HEK293T (cell line): Measurements from ENCODE around the gene CD53.
"Not testable (repeated sequence)": the region's sequence is repeated elsewhere in the genome, so short reads cannot be mapped to it uniquely, and the experiment has no call there.

Experiments
- CTCF ChIA-PET: fragments of 350-600 bp; formaldehyde crosslinking; extraction: SDS; loops from one replicate; lab custom pipeline; 2021; ENCODE audit warnings: antibody characterized with exemption, inconsistent platforms; lab: Yijun Ruan, JAX
- POLR2A ChIA-PET: fragments of 350-600 bp; formaldehyde crosslinking; extraction: SDS; loops from one replicate; lab custom pipeline; 2020; ENCODE audit warnings: antibody characterized with exemption, inconsistent platforms; lab: Yijun Ruan, JAX
- DNase-seq: peaks from one replicate; pipeline ENCODE4 v3.0.0; 2012; ENCODE audit warnings: mixed read lengths; ENCODE audit errors: extremely low spot score
- ARNT ChIP-seq: fragments of 450-650 bp; IDR thresholded peaks from 2 replicates; pipeline ENCODE4 v1.6.1; 2017; ENCODE audit warnings: mild to moderate bottlenecking
- BHLHE40 ChIP-seq: fragments of 450-650 bp; IDR thresholded peaks from 2 replicates; pipeline ENCODE4 v1.6.1; 2016; ENCODE audit warnings: mild to moderate bottlenecking, moderate library complexity, borderline replicate concordance
- CTBP1 ChIP-seq: fragments of 450-650 bp; IDR thresholded peaks from 2 replicates; pipeline ENCODE4 v1.6.1; 2016; ENCODE audit warnings: borderline replicate concordance
- ELF4 ChIP-seq: fragments of 450-650 bp; IDR thresholded peaks from 2 replicates; pipeline ENCODE4 v1.6.1; 2017; ENCODE audit warnings: antibody characterized with exemption
- FOXA1 ChIP-seq: fragments of 450-650 bp; IDR thresholded peaks from 2 replicates; pipeline ENCODE4 v1.6.1; 2016; ENCODE audit warnings: mild to moderate bottlenecking
- FOXK2 ChIP-seq: fragments of 450-650 bp; IDR thresholded peaks from 2 replicates; pipeline ENCODE4 v1.6.1; 2016; ENCODE audit warnings: mild to moderate bottlenecking
- FOXM1 ChIP-seq: fragments of 450-650 bp; IDR thresholded peaks from 2 replicates; pipeline ENCODE4 v1.6.1; 2017; ENCODE audit warnings: mild to moderate bottlenecking, borderline replicate concordance
- HDGF ChIP-seq: fragments of 450-650 bp; IDR thresholded peaks from 2 replicates; pipeline ENCODE4 v1.6.1; 2017; ENCODE audit warnings: antibody characterized with exemption, borderline replicate concordance
- L3MBTL2 ChIP-seq: fragments of 450-650 bp; conservative IDR thresholded peaks from 2 replicates; pipeline ENCODE4 v1.6.1; 2016; ENCODE audit warnings: mild to moderate bottlenecking
- LEF1 ChIP-seq: fragments of 450-650 bp; IDR thresholded peaks from 2 replicates; pipeline ENCODE4 v1.6.1; 2017; ENCODE audit warnings: mild to moderate bottlenecking, borderline replicate concordance
- NFRKB ChIP-seq: fragments of 450-650 bp; IDR thresholded peaks from 2 replicates; pipeline ENCODE4 v1.6.1; 2016; ENCODE audit warnings: mild to moderate bottlenecking, moderate library complexity
- SP1 ChIP-seq: fragments of 450-650 bp; IDR thresholded peaks from 2 replicates; pipeline ENCODE4 v1.6.1; 2017
- SUZ12 ChIP-seq: fragments of 450-650 bp; IDR thresholded peaks from 2 replicates; pipeline ENCODE4 v1.6.1; 2016; ENCODE audit warnings: mild to moderate bottlenecking
- TARDBP ChIP-seq: fragments of 450-650 bp; IDR thresholded peaks from 2 replicates; pipeline ENCODE4 v1.6.1; 2016
- ZNF384 ChIP-seq: fragments of 450-650 bp; IDR thresholded peaks from 2 replicates; pipeline ENCODE4 v1.6.1; 2016
- TF ChIP-seq, protein P1 (sequence below): fragments of 450-650 bp; IDR thresholded peaks from 2 replicates; pipeline ENCODE4 v1.6.1; 2016

Gene CD53

DNA sequence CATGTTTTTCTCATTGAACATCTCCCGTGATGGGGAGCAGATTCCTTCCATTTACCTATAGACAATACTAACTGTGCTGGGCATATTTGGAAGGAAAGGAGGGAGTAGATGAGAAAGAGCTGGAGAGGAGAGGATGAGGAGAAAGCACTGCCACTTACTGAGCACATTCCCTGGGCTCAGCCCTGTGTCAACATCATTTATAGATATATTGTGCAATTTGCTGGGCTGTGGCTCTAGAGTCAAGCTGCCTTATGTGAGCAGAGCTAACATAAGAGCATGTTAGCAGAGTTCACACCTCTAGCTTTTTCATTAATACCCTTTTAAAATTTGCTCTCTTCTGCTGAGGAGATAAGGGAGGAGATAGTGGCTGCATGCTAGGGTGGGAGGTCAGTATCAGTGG is 22.3 kb upstream of the CD53 start:
- TF ChIP-seq FOXA1 (no peak), ELF4 (no peak), ARNT (no peak), HDGF (no peak), FOXM1 (no peak), NFRKB (no peak), SUZ12 (no peak), SP1 (no peak), L3MBTL2 (no peak), TARDBP (no peak), ZNF384 (no peak), CTBP1 (no peak), LEF1 (no peak), FOXK2 (no peak), BHLHE40 (no peak)
- TF ChIP-seq, protein P1, sequence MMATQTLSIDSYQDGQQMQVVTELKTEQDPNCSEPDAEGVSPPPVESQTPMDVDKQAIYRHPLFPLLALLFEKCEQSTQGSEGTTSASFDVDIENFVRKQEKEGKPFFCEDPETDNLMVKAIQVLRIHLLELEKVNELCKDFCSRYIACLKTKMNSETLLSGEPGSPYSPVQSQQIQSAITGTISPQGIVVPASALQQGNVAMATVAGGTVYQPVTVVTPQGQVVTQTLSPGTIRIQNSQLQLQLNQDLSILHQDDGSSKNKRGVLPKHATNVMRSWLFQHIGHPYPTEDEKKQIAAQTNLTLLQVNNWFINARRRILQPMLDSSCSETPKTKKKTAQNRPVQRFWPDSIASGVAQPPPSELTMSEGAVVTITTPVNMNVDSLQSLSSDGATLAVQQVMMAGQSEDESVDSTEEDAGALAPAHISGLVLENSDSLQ = no peak
- DNase-seq = no peak
- ChIA-PET POLR2A (no interaction called here), CTCF (no interaction called here)

DNA sequence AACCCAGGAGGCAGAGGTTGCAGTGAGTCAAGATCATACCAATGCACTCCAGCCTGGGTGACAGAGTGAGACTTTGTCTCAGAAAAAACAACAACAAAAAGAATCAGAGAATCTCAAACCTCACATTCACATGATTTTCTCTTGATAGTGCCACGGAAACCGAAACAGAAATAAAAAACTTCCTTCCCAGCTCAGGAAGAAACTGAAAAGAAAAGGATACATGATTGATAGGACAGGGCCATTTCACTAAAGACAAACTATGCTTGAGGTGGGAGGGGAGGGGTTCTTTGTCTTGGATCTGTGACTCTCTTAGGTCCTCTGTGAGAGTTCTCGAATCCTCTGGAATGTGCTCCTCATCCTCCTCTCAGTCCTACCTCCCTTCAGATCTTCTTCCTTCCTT is 19.8 kb upstream of the CD53 start:
- DNase-seq = no peak
- CTCF ChIA-PET = no interaction called here
- POLR2A ChIA-PET = no interaction called here
- TF ChIP-seq L3MBTL2 (no peak), ELF4 (no peak), TARDBP (no peak), FOXK2 (no peak), ZNF384 (no peak), SP1 (no peak), BHLHE40 (no peak), LEF1 (no peak)
- TF ChIP-seq, protein P1 = no peak

DNA sequence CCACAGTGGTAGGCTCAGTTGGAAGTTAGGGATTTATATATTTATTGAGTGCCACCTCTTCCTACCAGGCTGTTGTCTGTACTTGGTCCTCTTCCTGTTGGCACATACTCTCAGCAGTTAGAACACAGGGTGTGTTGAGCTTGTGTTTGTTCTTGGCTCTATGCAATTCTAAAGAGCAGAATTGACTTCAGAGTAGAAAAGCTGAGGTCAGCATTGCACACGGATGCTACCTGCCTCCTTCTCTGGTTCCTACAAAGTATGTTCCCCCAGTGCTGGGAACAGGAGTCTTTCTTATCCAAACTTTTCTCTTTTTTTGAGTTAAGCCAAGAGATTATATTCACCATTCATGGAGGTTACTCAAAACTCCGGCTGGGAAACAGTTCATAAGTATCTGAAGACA is 16.5 kb upstream of the CD53 start:
- TF ChIP-seq FOXM1 (no peak), NFRKB (no peak), L3MBTL2 (no peak)
- DNase-seq = no peak

DNA sequence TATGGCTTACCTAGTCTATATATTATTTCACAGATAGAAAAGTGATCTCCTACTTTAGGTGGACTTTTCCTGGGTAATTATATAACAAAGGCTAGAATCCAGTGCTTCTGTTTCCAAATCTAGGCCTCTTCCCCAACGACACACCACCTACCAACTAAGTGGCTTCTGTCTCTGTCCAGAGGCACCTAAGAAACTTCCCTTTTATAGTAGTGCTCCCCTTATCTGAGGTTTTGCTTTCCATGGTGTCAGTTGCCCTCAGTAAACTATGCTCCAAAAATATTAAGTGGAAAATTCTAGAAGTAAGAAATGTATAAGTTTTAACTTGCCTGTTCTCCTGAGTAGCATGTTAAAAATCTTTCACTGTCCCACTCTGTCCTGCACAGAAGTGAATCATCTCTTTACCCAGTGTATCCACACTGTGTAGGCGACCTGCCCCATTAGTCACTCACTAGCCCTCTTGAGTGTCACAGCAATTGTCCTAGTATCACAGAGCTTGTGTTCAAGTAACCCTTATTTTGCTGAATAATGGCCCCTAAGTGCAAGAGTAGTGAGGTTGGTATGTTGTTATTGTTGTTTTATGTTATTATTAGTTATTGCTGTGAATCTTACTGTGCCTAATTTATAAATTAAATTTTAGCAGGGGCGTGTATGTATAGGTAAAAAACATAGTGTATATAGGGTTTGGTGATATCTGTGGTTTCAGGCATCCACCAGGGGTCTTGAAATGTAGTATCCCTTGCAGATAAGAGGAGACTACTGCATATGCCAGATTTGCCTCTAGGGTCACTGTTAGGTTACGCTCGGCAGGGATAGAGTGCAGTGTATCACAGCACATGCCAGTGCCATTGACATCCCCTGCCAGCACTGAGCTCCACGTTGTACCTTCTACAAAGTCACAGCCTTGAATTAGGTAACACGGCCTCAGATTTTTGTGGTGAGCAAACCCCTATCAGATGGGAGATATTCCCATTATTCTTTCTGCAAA is 14.7 kb upstream of the CD53 start:
- POLR2A ChIA-PET = no interaction called here
- DNase-seq = no peak
- CTCF ChIA-PET = no interaction called here
- TF ChIP-seq SP1 (no peak), BHLHE40 (no peak), L3MBTL2 (no peak), LEF1 (no peak), TARDBP (no peak), FOXM1 (no peak), ARNT (no peak), CTBP1 (no peak), HDGF (no peak), FOXA1 (no peak), SUZ12 (no peak), NFRKB (no peak), ELF4 (no peak), ZNF384 (no peak)
- TF ChIP-seq, protein P1 = no peak

More for the DNA sequence above, 16.5 kb upstream of the CD53 start:
- ChIA-PET POLR2A (no interaction called here), CTCF (no interaction called here)

DNA sequence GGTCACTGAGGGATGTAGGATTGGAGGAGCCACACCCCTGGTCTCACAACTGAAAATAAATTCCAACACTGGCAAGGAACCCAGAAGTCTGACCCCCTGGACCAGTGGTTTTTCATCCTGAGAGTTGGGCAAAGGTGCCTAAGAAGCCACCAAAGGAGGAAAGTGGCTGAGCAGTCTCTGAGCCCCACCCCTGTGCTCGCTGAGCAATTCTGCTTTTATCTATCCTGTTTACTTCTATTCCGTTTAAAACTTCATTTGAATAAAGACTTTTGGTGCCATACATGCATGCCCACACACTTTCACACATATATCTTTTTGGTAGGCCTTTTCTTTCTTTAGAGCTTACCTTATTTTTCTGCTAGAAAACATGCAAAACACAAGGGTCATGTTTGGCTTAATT is 13.9 kb upstream of the CD53 start:
- DNase-seq = no peak
- CTCF ChIA-PET = no interaction called here
- POLR2A ChIA-PET = no interaction called here
- TF ChIP-seq ARNT = no peak
- no peak for TF ChIP-seq LEF1
- no peak for TF ChIP-seq TARDBP
- no peak for TF ChIP-seq SP1
- no peak for TF ChIP-seq ELF4
- TF ChIP-seq CTBP1 = no peak
- TF ChIP-seq, protein P1 = no peak
- TF ChIP-seq SUZ12 = no peak
- TF ChIP-seq L3MBTL2 = no peak
- TF ChIP-seq HDGF = no peak

DNA sequence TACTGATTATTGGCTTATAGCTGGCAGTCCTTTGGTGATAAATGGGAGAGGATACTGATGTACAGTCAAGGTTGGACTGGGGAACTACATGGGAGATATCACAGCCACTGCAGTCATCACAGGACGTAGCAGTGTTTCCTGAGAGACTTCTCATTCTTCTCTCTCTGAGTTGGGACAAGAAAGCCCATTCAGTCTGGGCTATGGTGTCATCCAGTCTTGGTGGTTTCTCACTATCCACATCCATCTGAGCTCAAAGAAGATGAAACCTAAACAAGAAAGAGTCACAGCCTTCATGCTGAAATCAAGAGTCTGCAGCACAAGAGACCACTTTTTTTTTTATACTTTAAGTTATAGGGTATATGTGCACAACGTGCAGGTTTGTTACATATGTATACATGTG is 12.8 kb upstream of the CD53 start:
- ChIA-PET CTCF (no interaction called here), POLR2A (no interaction called here)
- TF ChIP-seq FOXA1 (no peak), ELF4 (no peak), NFRKB (no peak), FOXK2 (no peak), SP1 (no peak), ZNF384 (no peak), TARDBP (no peak), ARNT (no peak), SUZ12 (no peak), HDGF (no peak), BHLHE40 (no peak), L3MBTL2 (no peak), LEF1 (no peak), FOXM1 (no peak), CTBP1 (no peak)
- TF ChIP-seq, protein P1 = no peak
- DNase-seq = no peak

DNA sequence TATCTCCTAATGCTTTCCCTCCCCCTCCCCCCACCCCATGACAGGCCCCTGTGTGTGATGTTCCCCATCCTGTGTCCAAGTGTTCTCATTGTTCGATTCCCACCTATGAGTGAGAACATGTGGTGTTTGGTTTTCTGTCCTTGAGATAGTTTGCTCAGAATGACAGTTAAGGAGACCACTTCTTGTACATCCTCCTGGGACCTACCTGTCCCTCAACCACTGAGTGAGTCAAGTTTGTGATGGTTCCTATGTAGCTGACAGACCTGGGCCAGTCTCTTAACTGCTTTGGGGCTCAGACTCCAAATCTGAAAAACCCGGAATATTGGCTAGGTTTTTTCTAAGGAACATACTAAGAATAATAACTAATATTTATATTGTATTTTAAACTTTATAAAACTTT is 12.3 kb upstream of the CD53 start:
- POLR2A ChIA-PET, DNase-seq, CTCF ChIA-PET: not testable (repeated sequence)

DNA sequence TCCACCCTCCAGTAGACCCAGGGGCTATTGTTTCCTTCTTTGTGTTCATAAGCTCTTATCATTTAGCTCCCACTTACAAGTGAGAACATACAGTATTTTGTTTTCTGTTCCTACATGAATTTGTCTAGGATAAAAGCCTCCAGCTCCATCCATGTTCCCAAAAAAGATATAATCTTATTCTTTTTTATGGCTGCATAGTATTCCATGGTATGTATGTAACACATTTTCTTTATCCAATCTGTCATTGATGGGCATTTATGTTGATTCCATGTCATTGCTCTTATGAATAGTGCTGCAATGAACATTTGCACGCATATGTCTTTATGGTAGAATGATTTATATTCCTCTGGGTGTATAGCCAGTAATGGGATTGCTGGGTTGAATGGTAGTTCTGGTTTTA is 11.0 kb upstream of the CD53 start:
- CTCF ChIA-PET, POLR2A ChIA-PET, DNase-seq: not testable (repeated sequence)
